Neural cell (in vitro differentiated cells): ENCODE measurements around the gene PTPRG. TPM values are rescaled to one million over a fixed set of nuclear protein-coding genes. Genes with fewer than 3 reads are reported as not detected.

ENCODE experiments used
- H2AFZ ChIP-seq: fragments of 200-600, 300-800 bp; sonication (generic), shearing (Covaris generic); 2 replicates; pipeline ENCODE4 v1.6.0; 2014; ENCODE audit warnings: low read depth, mild to moderate bottlenecking, antibody characterized with exemption, low read length, moderate library complexity
- H3F3A ChIP-seq: fragments of 200-600 bp; shearing (Covaris generic); 2 replicates; pipeline ENCODE4 v1.6.1; 2016; ENCODE audit warnings: mild to moderate bottlenecking, moderate library complexity, mixed read lengths, antibody characterized with exemption, low read length; ENCODE audit not compliant: insufficient read depth, poor library complexity, severe bottlenecking
- H3K27ac ChIP-seq: fragments of 200-600, 300-800 bp; sonication (generic), shearing (Covaris generic); 2 replicates; pipeline ENCODE4 v1.5.1; 2014; ENCODE audit warnings: mild to moderate bottlenecking, low read length, moderate library complexity
- H3K27me3 ChIP-seq: fragments of 300-800, 200-600 bp; sonication (generic), shearing (Covaris generic); 2 replicates; pipeline ENCODE4 v1.6.0; 2014; ENCODE audit warnings: mild to moderate bottlenecking, low read depth, low read length, moderate library complexity; ENCODE audit not compliant: insufficient read depth
- H3K36me3 ChIP-seq: fragments of 300-800, 200-600 bp; sonication (generic), shearing (Covaris generic); 2 replicates; pipeline ENCODE4 v1.5.1; 2014; ENCODE audit warnings: mild to moderate bottlenecking, antibody characterized with exemption, low read length, moderate library complexity; ENCODE audit not compliant: insufficient read depth
- H3K4me2 ChIP-seq: fragments of 300-800, 200-600 bp; sonication (generic), shearing (Covaris generic); 2 replicates; pipeline ENCODE4 v1.6.0; 2014; ENCODE audit warnings: mild to moderate bottlenecking, low read length
- H3K4me3 ChIP-seq: fragments of 300-800, 200-600 bp; sonication (generic), shearing (Covaris generic); 2 replicates; pipeline ENCODE4 v1.5.1; 2014; ENCODE audit warnings: mild to moderate bottlenecking, low read length, moderate library complexity
- H3K79me2 ChIP-seq: fragments of 200-600 bp; shearing (Covaris generic); replicated peaks from 2 replicates; pipeline ENCODE4 v1.6.0; 2014; ENCODE audit warnings: mild to moderate bottlenecking, low read length, moderate library complexity; ENCODE audit not compliant: insufficient read depth
- H3K9ac ChIP-seq: fragments of 300-800, 200-600 bp; sonication (generic), shearing (Covaris generic); 2 replicates; pipeline ENCODE4 v1.6.1; 2016; ENCODE audit warnings: mild to moderate bottlenecking, low read length, mixed read lengths
- H3K9me2 ChIP-seq: fragments of 200-600 bp; shearing (Covaris generic); 2 replicates; pipeline ENCODE4 v1.6.1; 2016; ENCODE audit warnings: mild to moderate bottlenecking, low read length, mixed read lengths; ENCODE audit not compliant: insufficient read depth
- H3K9me3 ChIP-seq: fragments of 200-600, 300-800 bp; sonication (generic), shearing (Covaris generic); 2 replicates; pipeline ENCODE4 v1.6.1; 2016; ENCODE audit warnings: mild to moderate bottlenecking, mixed run types, low read length, moderate library complexity, mixed read lengths
- H4K20me1 ChIP-seq: fragments of 200-600 bp; shearing (Covaris generic); 2 replicates; pipeline ENCODE4 v1.6.1; 2016; ENCODE audit warnings: mild to moderate bottlenecking, mixed run types; ENCODE audit not compliant: insufficient read depth
- EP300 ChIP-seq: fragments of 450-650 bp; conservative IDR thresholded peaks from 2 replicates; pipeline ENCODE4 v1.6.1; 2014; ENCODE audit warnings: antibody characterized with exemption, mild to moderate bottlenecking, moderate library complexity; ENCODE audit not compliant: poor library complexity, severe bottlenecking
- EZH2 ChIP-seq: fragments of 200-600, 300-800 bp; shearing (Covaris generic), sonication (generic); IDR thresholded peaks from 2 replicates; pipeline ENCODE4 v1.6.1; 2014; ENCODE audit warnings: antibody characterized with exemption, low read length, borderline replicate concordance, mild to moderate bottlenecking; ENCODE audit not compliant: insufficient read depth, poor library complexity, severe bottlenecking
- MXI1 ChIP-seq: fragments of 450-650 bp; conservative IDR thresholded peaks from 2 replicates; pipeline ENCODE4 v1.6.1; 2014; ENCODE audit warnings: antibody characterized with exemption, mild to moderate bottlenecking; ENCODE audit not compliant: poor library complexity, severe bottlenecking
- POLR2AphosphoS5 ChIP-seq: IDR thresholded peaks from 2 replicates; pipeline ENCODE4 v1.6.1; 2012
- RAD21 ChIP-seq: fragments of 450-650 bp; conservative IDR thresholded peaks from 2 replicates; pipeline ENCODE4 v1.6.1; 2014; ENCODE audit warnings: antibody characterized with exemption, mild to moderate bottlenecking, moderate library complexity
- SMC3 ChIP-seq: fragments of 450-650 bp; conservative IDR thresholded peaks from 2 replicates; pipeline ENCODE4 v1.6.1; 2014; ENCODE audit warnings: antibody characterized with exemption, mild to moderate bottlenecking, moderate library complexity; ENCODE audit not compliant: poor library complexity
- TAF1 ChIP-seq: IDR thresholded peaks from 2 replicates; pipeline ENCODE4 v1.6.1; 2012; ENCODE audit warnings: low read depth
- polyA plus RNA-seq: library from polyadenylated mRNA; depleted of rRNA; stranded (reverse); fragments of >200 nt; gene quantifications from 2 replicates; pipeline ENCODE4 v1.2.3, GENCODE V29; 2014
- TF ChIP-seq, protein P1 (sequence below): fragments of 450-650 bp; IDR thresholded peaks from 2 replicates; pipeline ENCODE4 v1.5.1; 2014; ENCODE audit warnings: antibody characterized with exemption, mild to moderate bottlenecking, moderate library complexity; ENCODE audit not compliant: poor library complexity, severe bottlenecking
- TF ChIP-seq, protein P2 (sequence below): IDR thresholded peaks from 2 replicates; pipeline ENCODE4 v1.6.1; 2012; ENCODE audit warnings: borderline replicate concordance

Gene PTPRG
- polyA plus RNA-seq, 1 donor from 2014 or later, result 33.1 TPM

DNA sequence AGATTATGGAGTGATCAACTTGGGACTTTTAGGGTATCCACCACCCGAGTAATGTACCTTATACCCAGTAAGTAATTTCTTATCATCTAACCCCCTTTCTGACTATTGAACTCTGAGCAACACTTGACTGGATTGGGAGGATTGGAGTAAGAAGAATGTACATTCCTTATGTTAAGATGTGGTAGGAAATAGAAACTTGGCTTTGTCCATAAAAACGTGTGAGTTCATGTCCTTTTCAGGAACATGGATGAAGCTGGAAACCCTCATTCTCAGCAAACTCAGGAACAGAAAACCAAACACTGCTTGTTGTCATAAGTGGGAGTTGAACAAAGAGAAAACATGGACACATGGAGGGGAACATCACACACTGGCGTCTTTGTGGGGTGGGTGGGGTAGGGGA is 112.3 kb downstream of the PTPRG start:
- Histone ChIP-seq H3F3A (no peaks in the 10 kb centered on the region), H3K27ac (no peak overlapping the region), H3K4me2 (no peak overlapping the region), H4K20me1 (no peaks in the 10 kb centered on the region), H2AFZ (no peak overlapping the region), H3K9me3 (no peaks in the 10 kb centered on the region), H3K36me3 (no peaks in the 10 kb centered on the region), H3K27me3 (no peaks in the 10 kb centered on the region), H3K9me2 (no peaks in the 10 kb centered on the region), H3K4me3 (no peak overlapping the region), H3K9ac (no peak overlapping the region), H3K79me2 (peaks cover 9% of the 10 kb centered on the region)
- TF ChIP-seq RAD21 (no peak), TAF1 (no peak), MXI1 (no peak), EZH2 (no peak), SMC3 (no peak), EP300 (no peak), POLR2AphosphoS5 (no peak)
- TF ChIP-seq, protein P1, sequence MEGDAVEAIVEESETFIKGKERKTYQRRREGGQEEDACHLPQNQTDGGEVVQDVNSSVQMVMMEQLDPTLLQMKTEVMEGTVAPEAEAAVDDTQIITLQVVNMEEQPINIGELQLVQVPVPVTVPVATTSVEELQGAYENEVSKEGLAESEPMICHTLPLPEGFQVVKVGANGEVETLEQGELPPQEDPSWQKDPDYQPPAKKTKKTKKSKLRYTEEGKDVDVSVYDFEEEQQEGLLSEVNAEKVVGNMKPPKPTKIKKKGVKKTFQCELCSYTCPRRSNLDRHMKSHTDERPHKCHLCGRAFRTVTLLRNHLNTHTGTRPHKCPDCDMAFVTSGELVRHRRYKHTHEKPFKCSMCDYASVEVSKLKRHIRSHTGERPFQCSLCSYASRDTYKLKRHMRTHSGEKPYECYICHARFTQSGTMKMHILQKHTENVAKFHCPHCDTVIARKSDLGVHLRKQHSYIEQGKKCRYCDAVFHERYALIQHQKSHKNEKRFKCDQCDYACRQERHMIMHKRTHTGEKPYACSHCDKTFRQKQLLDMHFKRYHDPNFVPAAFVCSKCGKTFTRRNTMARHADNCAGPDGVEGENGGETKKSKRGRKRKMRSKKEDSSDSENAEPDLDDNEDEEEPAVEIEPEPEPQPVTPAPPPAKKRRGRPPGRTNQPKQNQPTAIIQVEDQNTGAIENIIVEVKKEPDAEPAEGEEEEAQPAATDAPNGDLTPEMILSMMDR, result no peak
- TF ChIP-seq, protein P2, sequence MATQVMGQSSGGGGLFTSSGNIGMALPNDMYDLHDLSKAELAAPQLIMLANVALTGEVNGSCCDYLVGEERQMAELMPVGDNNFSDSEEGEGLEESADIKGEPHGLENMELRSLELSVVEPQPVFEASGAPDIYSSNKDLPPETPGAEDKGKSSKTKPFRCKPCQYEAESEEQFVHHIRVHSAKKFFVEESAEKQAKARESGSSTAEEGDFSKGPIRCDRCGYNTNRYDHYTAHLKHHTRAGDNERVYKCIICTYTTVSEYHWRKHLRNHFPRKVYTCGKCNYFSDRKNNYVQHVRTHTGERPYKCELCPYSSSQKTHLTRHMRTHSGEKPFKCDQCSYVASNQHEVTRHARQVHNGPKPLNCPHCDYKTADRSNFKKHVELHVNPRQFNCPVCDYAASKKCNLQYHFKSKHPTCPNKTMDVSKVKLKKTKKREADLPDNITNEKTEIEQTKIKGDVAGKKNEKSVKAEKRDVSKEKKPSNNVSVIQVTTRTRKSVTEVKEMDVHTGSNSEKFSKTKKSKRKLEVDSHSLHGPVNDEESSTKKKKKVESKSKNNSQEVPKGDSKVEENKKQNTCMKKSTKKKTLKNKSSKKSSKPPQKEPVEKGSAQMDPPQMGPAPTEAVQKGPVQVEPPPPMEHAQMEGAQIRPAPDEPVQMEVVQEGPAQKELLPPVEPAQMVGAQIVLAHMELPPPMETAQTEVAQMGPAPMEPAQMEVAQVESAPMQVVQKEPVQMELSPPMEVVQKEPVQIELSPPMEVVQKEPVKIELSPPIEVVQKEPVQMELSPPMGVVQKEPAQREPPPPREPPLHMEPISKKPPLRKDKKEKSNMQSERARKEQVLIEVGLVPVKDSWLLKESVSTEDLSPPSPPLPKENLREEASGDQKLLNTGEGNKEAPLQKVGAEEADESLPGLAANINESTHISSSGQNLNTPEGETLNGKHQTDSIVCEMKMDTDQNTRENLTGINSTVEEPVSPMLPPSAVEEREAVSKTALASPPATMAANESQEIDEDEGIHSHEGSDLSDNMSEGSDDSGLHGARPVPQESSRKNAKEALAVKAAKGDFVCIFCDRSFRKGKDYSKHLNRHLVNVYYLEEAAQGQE, result no peak

DNA sequence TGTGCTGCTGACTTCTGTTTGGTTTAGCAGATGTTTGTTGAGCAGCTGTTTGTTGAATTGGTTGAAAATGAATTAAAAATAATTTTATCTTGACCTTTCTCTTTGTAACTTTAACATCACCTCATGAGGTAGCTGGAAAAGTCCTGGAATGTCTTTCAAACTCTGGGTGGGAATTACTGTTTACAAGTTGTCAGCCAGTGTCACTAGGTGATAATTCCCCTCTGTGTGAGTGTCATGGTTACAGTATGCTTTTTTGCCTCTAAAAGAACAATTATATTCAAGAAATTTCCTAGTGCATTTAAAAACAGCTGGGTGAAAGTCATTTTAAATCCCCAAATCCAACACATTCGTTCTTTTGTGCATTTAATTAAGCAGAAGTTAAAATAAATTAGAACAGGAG is 113.2 kb downstream of the PTPRG start:
- TF ChIP-seq POLR2AphosphoS5 (peak; percentile 71), EP300 (peak; percentile 87), SMC3 (no peak)
- TF ChIP-seq, protein P2, result peak; percentile 81
- Histone ChIP-seq H3K79me2 (peaks cover 9% of the 10 kb centered on the region), H3K4me3 (no peak overlapping the region), H3K27ac (peak overlapping the region; percentile 13), H4K20me1 (no peaks in the 10 kb centered on the region), H3K9me2 (no peaks in the 10 kb centered on the region), H3K9me3 (no peaks in the 10 kb centered on the region), H3K9ac (no peak overlapping the region), H3K27me3 (no peaks in the 10 kb centered on the region), H2AFZ (no peak overlapping the region), H3F3A (no peaks in the 10 kb centered on the region), H3K4me2 (no peak overlapping the region), H3K36me3 (no peaks in the 10 kb centered on the region)
